H1 (cell line): ENCODE measurements around the gene SYNRG. TPM values are rescaled to one million over a fixed set of nuclear protein-coding genes. Genes with fewer than 3 reads are reported as not detected.

Experiments
- CBX5 ChIP-seq: fragments of 300-800, 300-1000 bp; sonication (generic); IDR thresholded peaks from 2 replicates; pipeline ENCODE4 v1.7.1; 2016; ENCODE audit warnings: antibody characterized with exemption, low read length, low read depth
- E2F6 ChIP-seq: IDR thresholded peaks from 2 replicates; pipeline ENCODE4 v1.6.1; 2012; ENCODE audit warnings: inconsistent platforms
- SAP30 ChIP-seq: fragments of 300-600 bp; sonication (generic); IDR thresholded peaks from 2 replicates; pipeline ENCODE4 v1.7.1; 2012; ENCODE audit warnings: low read length, moderate library complexity, mild to moderate bottlenecking, inconsistent platforms; ENCODE audit not compliant: insufficient read depth, insufficient replicate concordance
- SIRT6 ChIP-seq: IDR thresholded peaks from one replicate; pipeline ENCODE4 v1.7.1; 2012; ENCODE audit warnings: low read length, inconsistent platforms
- SRF ChIP-seq: IDR thresholded peaks from 2 replicates; pipeline ENCODE4 v1.6.1; 2011; ENCODE audit warnings: mild to moderate bottlenecking, low read depth, low read length, moderate library complexity
- polyA plus RNA-seq, 7 experiments: library from polyadenylated mRNA; depleted of rRNA in 3 of 7; stranded (reverse) in 5 of 7; unstranded in 2 of 7; fragments of >200 nt in 5 of 7; fragments of 200-250 nt in 2 of 7; gene quantifications; 1 replicate in 5 of 7; 2 replicates in 1 of 7; 4 replicates in 1 of 7; pipeline versions ENCODE4 v1.2.1 to v1.2.3, GENCODE V29; 2011 to 2013; ENCODE audit warnings: missing spikeins in 2 of 7, mixed read lengths in 2 of 7
- total RNA-seq: library from RNA; stranded (reverse); fragmentation: NEBNext Ultra II Directional; extraction: Animal tissue kit (Norgen Biotek cat#: 25700); gene quantifications from 2 replicates; pipeline ENCODE4 v1.2.1, GENCODE V29; 2021

The SYNRG gene
- total and polyA plus RNA-seq, 2 of the 8 experiments (the other 6 are each of a cell fraction or from before 2014, with no cell fraction given): 7.7 to 31.7 TPM

- no peak for TF ChIP-seq SAP30
- no peak for TF ChIP-seq CBX5
- TF ChIP-seq SRF: no peak
- no peak for TF ChIP-seq E2F6
- TF ChIP-seq SIRT6: no peak
- TF ChIP-seq, all 59 proteins: peak for 0
Measured at GRCh38 chr17:37535906-37536305, 73.3 kb downstream of the SYNRG start (continued).
